Keratinocyte (primary cell): ENCODE results near the gene IQSEC3. TPM values are rescaled to one million over a fixed set of nuclear protein-coding genes. Genes with fewer than 3 reads are reported as not detected.

Experiments used
- DNase-seq: peaks from one replicate; pipeline ENCODE4 v3.0.0-alpha.2; 2011; ENCODE audit warnings: low read depth, missing footprints, low spot score
- FAIRE-seq: peaks from 2 replicates; lab custom pipeline; 2011; peaks lifted over from hg19 to GRCh38; lab: Jason Lieb, UNC
- H2AFZ ChIP-seq: 2 replicates; pipeline ENCODE4 v1.6.0; 2012; ENCODE audit warnings: low read length, control low read depth, inconsistent platforms; ENCODE audit not compliant: control insufficient read depth
- H3K27ac ChIP-seq: 2 replicates; pipeline ENCODE4 v1.5.1; 2011; ENCODE audit warnings: low read length; ENCODE audit not compliant: control insufficient read depth, insufficient read depth
- H3K27me3 ChIP-seq: 3 replicates; pipeline ENCODE4 v1.6.0; 2011; ENCODE audit warnings: low read length; ENCODE audit not compliant: control insufficient read depth, insufficient read depth; ENCODE audit errors: extremely low read depth
- H3K36me3 ChIP-seq, 2 experiments: 2 replicates in 1 of 2; 3 replicates in 1 of 2; pipeline ENCODE4 v1.5.1; 2011; ENCODE audit warnings: low read length in 2 of 2, mild to moderate bottlenecking in 1 of 2; ENCODE audit not compliant: control insufficient read depth in 2 of 2, insufficient read depth in 2 of 2; ENCODE audit errors: extremely low read depth in 1 of 2
- H3K4me1 ChIP-seq: 3 replicates; pipeline ENCODE4 v1.5.1; 2011; ENCODE audit warnings: low read length; ENCODE audit not compliant: control insufficient read depth, insufficient read depth; ENCODE audit errors: extremely low read depth
- H3K4me2 ChIP-seq: 3 replicates; pipeline ENCODE4 v1.6.0; 2011; ENCODE audit warnings: low read depth, low read length; ENCODE audit not compliant: control insufficient read depth, insufficient read depth; ENCODE audit errors: extremely low read depth
- H3K4me3 ChIP-seq, 3 experiments: fragments of 200-600 bp in 1 of 3; sonication (generic) in 1 of 3; 2 replicates in 2 of 3; 3 replicates in 1 of 3; pipeline ENCODE4 v1.5.1; 2011 to 2016; ENCODE audit warnings: low read length in 3 of 3, mild to moderate bottlenecking in 3 of 3, control low read depth in 2 of 3, inconsistent platforms in 1 of 3, low read depth in 1 of 3, mixed read lengths in 1 of 3, mixed run types in 1 of 3, moderate library complexity in 1 of 3; ENCODE audit not compliant: control insufficient read depth in 2 of 3, insufficient read depth in 2 of 3; ENCODE audit errors: extremely low read depth in 1 of 3
- H3K79me2 ChIP-seq: 2 replicates; pipeline ENCODE4 v1.6.0; 2012; ENCODE audit warnings: low read length; ENCODE audit not compliant: control insufficient read depth, insufficient read depth
- H3K9ac ChIP-seq: 3 replicates; pipeline ENCODE4 v1.6.0; 2011; ENCODE audit warnings: low read length; ENCODE audit not compliant: control insufficient read depth, insufficient read depth; ENCODE audit errors: extremely low read depth
- H3K9me1 ChIP-seq: 3 replicates; pipeline ENCODE4 v1.6.0; 2011; ENCODE audit warnings: low read length; ENCODE audit not compliant: control insufficient read depth, insufficient read depth; ENCODE audit errors: extremely low read depth
- H3K9me3 ChIP-seq: 2 replicates; pipeline ENCODE4 v1.5.1; 2012; ENCODE audit warnings: low read depth, low read length; ENCODE audit not compliant: control insufficient read depth
- H4K20me1 ChIP-seq: 3 replicates; pipeline ENCODE4 v1.6.0; 2011; ENCODE audit warnings: low read length; ENCODE audit not compliant: control insufficient read depth, insufficient read depth; ENCODE audit errors: extremely low read depth
- EZH2 ChIP-seq: IDR thresholded peaks from one replicate; pipeline ENCODE4 v1.6.1; 2012; ENCODE audit warnings: inconsistent platforms, mild to moderate bottlenecking, low read length, moderate library complexity
- dilution Hi-C: fragments of 300-500 bp; cut with MboI; formaldehyde crosslinking; loops from one replicate; pipeline ENCODE4 v1.7.0; 2020; ENCODE audit warnings: low sequenced_read_pairs; ENCODE audit not compliant: extremely low pct_ligation_motif_present
- polyA plus RNA-seq, 5 experiments: library from polyadenylated mRNA; depleted of rRNA in 3 of 5; stranded (reverse) in 3 of 5; stranded (forward) in 1 of 5; unstranded in 1 of 5; fragments of >200 nt; gene quantifications; 1 replicate in 1 of 5; 2 replicates in 3 of 5; 3 replicates in 1 of 5; pipeline versions ENCODE4 v1.2.1 to v1.2.3, GENCODE V29; 2011 to 2012; ENCODE audit warnings: missing spikeins in 2 of 5, low read depth in 1 of 5, low replicate concordance in 1 of 5
- TF ChIP-seq, protein P1 (sequence below), 3 experiments: IDR thresholded peaks in 1 of 3; conservative IDR thresholded peaks in 1 of 3; optimal IDR thresholded peaks in 1 of 3; 2 replicates in 2 of 3; 3 replicates in 1 of 3; pipeline versions ENCODE3 to v1.5.1; 2011; ENCODE audit warnings: low read length in 3 of 3, mild to moderate bottlenecking in 3 of 3, moderate library complexity in 2 of 3, control low read depth in 1 of 3, inconsistent platforms in 1 of 3; ENCODE audit not compliant: insufficient read depth in 2 of 3; ENCODE audit errors: extremely low read depth in 1 of 3

Gene IQSEC3
- polyA plus RNA-seq, 1 donor (not counting 4 experiments of a cell fraction or from before 2014, with no cell fraction given) = not detected

DNA sequence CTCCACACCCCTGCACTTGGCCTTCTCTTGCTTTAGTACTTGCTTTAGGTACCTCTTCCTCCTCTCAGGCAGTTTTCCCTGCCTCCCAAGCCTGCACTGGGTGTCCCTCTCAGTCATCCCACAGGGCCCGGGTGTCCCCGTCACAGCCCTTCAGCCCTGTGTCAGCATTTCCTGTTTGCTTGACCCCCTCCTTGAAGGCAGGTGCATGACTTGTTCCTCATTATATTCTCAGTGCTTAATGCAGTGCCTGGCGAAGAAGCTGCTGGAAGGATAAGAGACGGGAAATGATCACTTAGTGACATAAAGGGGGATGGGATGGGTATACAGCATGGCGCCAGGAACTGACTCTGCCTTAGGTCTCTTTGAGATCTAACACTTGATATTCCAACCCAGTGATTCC is 61.5 kb downstream of the IQSEC3 start:
- DNase-seq (no peak), FAIRE-seq (no peak)
- Histone ChIP-seq H3K4me1 (no peaks in the 10 kb centered on the region), H3K9me3 (no peaks in the 10 kb centered on the region), H3K9me1 (no peaks in the 10 kb centered on the region), H3K9ac (no peak overlapping the region), H3K4me3 (no peak overlapping the region), H3K4me2 (no peak overlapping the region), H3K27ac (no peak overlapping the region), H3K79me2 (no peaks in the 10 kb centered on the region), H3K27me3 (no peaks in the 10 kb centered on the region), H2AFZ (no peak overlapping the region), H4K20me1 (no peaks in the 10 kb centered on the region), H3K36me3 (no peaks in the 10 kb centered on the region)
- TF ChIP-seq, protein P1, sequence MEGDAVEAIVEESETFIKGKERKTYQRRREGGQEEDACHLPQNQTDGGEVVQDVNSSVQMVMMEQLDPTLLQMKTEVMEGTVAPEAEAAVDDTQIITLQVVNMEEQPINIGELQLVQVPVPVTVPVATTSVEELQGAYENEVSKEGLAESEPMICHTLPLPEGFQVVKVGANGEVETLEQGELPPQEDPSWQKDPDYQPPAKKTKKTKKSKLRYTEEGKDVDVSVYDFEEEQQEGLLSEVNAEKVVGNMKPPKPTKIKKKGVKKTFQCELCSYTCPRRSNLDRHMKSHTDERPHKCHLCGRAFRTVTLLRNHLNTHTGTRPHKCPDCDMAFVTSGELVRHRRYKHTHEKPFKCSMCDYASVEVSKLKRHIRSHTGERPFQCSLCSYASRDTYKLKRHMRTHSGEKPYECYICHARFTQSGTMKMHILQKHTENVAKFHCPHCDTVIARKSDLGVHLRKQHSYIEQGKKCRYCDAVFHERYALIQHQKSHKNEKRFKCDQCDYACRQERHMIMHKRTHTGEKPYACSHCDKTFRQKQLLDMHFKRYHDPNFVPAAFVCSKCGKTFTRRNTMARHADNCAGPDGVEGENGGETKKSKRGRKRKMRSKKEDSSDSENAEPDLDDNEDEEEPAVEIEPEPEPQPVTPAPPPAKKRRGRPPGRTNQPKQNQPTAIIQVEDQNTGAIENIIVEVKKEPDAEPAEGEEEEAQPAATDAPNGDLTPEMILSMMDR (optimal IDR thresholded peaks at IDR 0.05 in 1 of 3, IDR thresholded peaks at IDR 0.05 in 1 of 3, conservative IDR thresholded peaks at IDR 0.05 in 1 of 3; ENCODE audit: extremely low read depth in 1 of 3, insufficient read depth in 2 of 3, low read length in 3 of 3) = no peak
- no peak for TF ChIP-seq EZH2
- dilution Hi-C loops = no loop called here

DNA sequence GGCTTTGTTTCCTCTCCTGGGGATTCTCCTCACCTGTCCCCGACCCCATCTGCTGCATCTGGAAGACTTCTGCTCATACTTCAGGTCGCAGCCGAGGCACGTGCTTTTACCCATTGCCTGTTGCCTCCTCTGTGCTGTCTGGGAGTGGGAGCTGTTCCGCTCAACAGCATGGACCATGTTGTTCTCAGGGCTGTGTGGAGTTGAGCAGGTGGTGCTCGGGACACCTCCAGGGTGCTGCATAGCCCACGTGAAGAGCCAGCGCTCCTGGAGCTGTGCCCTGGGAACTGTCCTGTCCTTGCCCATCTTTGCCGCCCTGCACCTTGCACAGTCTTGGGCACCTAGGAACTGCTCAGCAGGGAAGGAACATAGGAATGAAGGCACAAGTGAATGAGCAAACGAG is 62.4 kb downstream of the IQSEC3 start:
- Histone ChIP-seq H3K27me3 (no peaks in the 10 kb centered on the region), H3K4me3 (no peak overlapping the region), H3K36me3 (no peaks in the 10 kb centered on the region), H3K79me2 (no peaks in the 10 kb centered on the region), H3K9me1 (no peaks in the 10 kb centered on the region), H3K4me1 (no peaks in the 10 kb centered on the region), H3K9me3 (no peaks in the 10 kb centered on the region), H4K20me1 (no peaks in the 10 kb centered on the region), H2AFZ (no peak overlapping the region), H3K27ac (no peak overlapping the region), H3K4me2 (no peak overlapping the region), H3K9ac (no peak overlapping the region)
- TF ChIP-seq, protein P1 (optimal IDR thresholded peaks at IDR 0.05 in 1 of 3, IDR thresholded peaks at IDR 0.05 in 1 of 3, conservative IDR thresholded peaks at IDR 0.05 in 1 of 3; ENCODE audit: extremely low read depth in 1 of 3, insufficient read depth in 2 of 3, low read length in 3 of 3) = no peak
- TF ChIP-seq EZH2 = no peak
- dilution Hi-C loops = no loop called here
- FAIRE-seq (no peak), DNase-seq (no peak)
